ENCODE data around the gene SH2D1A.

GRCh38 chrX:124300405-124300804 lies 46.0 kb upstream of the SH2D1A start:
- no peak for TF ChIP-seq EZH2phosphoT487 (IDR thresholded peaks at IDR 0.05; ENCODE audit: insufficient read depth, low read depth)
- no peak for TF ChIP-seq EZH2 (IDR thresholded peaks at IDR 0.05; ENCODE audit: insufficient read depth, poor library complexity, severe bottlenecking)

Measured in GM23248 (cell line).